Panc1 (cell line): ENCODE results near the gene CTLA4.

ENCODE experiments used
- CTCF ChIP-seq: fragments of 450-650 bp; IDR thresholded peaks from 2 replicates; pipeline ENCODE4 v1.5.1; 2017; ENCODE audit warnings: mild to moderate bottlenecking
- POLR2AphosphoS5 ChIP-seq: IDR thresholded peaks from 2 replicates; pipeline ENCODE4 v1.6.1; 2012; ENCODE audit warnings: mild to moderate bottlenecking, low read depth, low read length, moderate library complexity

- no peak for TF ChIP-seq POLR2AphosphoS5
- TF ChIP-seq CTCF = peak; percentile 12; the same call in 1 of the 2 replicates
These were observed 9.4 kb upstream of the CTLA4 start for GRCh38 chr2:203858176-203858575.
